Measurements from ENCODE around the gene ALOX12.

DNA sequence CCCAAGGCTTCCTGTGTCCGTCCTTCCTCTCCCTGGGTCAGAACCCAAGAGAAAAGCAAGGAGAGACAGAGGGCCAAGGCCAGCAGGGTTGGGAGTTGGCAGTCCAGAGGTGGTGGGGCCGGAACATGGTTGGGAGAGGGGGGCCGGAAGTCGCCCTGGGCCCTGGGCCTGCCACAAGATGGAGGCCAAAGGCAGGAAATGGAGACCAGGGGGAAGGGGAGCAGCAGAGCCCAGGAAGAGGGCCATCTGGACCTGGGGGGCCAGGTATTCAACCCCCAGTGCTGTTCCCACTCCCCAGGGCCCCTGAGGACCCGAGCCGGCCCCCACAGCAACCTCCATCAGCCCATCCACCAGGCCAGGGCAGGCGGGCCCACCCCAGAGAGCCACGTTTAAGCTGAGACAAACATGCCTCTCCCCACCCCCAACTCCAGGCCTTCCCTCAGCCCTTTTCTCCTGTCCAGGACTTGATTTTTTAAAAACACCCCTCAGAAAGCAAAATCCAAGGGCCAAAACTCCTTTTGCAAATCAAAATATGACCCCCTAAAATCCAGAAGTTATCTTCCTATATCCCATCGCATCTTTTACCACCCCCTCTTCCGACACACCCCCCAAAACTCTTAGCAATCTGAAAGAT lies 22.6 kb downstream of the ALOX12 start:
- TF ChIP-seq POLR2A (IDR thresholded peaks at IDR 0.05; ENCODE audit: low read depth) (no peak), EP300 (IDR thresholded peaks at IDR 0.05) (no peak), POLR2AphosphoS5 (IDR thresholded peaks at IDR 0.05) (peak; percentile 29 to 51)
- TF ChIP-seq, protein P1, sequence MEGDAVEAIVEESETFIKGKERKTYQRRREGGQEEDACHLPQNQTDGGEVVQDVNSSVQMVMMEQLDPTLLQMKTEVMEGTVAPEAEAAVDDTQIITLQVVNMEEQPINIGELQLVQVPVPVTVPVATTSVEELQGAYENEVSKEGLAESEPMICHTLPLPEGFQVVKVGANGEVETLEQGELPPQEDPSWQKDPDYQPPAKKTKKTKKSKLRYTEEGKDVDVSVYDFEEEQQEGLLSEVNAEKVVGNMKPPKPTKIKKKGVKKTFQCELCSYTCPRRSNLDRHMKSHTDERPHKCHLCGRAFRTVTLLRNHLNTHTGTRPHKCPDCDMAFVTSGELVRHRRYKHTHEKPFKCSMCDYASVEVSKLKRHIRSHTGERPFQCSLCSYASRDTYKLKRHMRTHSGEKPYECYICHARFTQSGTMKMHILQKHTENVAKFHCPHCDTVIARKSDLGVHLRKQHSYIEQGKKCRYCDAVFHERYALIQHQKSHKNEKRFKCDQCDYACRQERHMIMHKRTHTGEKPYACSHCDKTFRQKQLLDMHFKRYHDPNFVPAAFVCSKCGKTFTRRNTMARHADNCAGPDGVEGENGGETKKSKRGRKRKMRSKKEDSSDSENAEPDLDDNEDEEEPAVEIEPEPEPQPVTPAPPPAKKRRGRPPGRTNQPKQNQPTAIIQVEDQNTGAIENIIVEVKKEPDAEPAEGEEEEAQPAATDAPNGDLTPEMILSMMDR (IDR thresholded peaks at IDR 0.05) = no peak

Data from esophagus muscularis mucosa (tissue), 4 donors.